Keratinocyte (primary cell): Measurements from ENCODE around the gene KIFC3.

Experiments used
- CTCF ChIP-seq, 3 experiments: IDR thresholded peaks in 1 of 3; conservative IDR thresholded peaks in 1 of 3; optimal IDR thresholded peaks in 1 of 3; 2 replicates in 2 of 3; 3 replicates in 1 of 3; pipeline versions ENCODE3 to v1.5.1; 2011; ENCODE audit warnings: low read length in 3 of 3, mild to moderate bottlenecking in 3 of 3, moderate library complexity in 2 of 3, control low read depth in 1 of 3, inconsistent platforms in 1 of 3; ENCODE audit not compliant: insufficient read depth in 2 of 3; ENCODE audit errors: extremely low read depth in 1 of 3
- EZH2 ChIP-seq: IDR thresholded peaks from one replicate; pipeline ENCODE4 v1.6.1; 2012; ENCODE audit warnings: inconsistent platforms, mild to moderate bottlenecking, low read length, moderate library complexity

GRCh38 chr16:57734925-57735754 is 67.2 kb downstream of the KIFC3 start:
- no peak for TF ChIP-seq CTCF (optimal IDR thresholded peaks at IDR 0.05 in 1 of 3, IDR thresholded peaks at IDR 0.05 in 1 of 3, conservative IDR thresholded peaks at IDR 0.05 in 1 of 3; ENCODE audit: extremely low read depth in 1 of 3, insufficient read depth in 2 of 3, low read length in 3 of 3)
- no peak for TF ChIP-seq EZH2
